Measurements from ENCODE around the gene LAMTOR3. TPM values are rescaled to one million over a fixed set of nuclear protein-coding genes. Genes with fewer than 3 reads are reported as not detected.

The LAMTOR3 gene
- total and polyA plus RNA-seq, 9 of the 15 experiments (the other 6 are each of a cell fraction or from before 2014, with no cell fraction given): 17.9 to 146 (median 59.4) TPM

DNA sequence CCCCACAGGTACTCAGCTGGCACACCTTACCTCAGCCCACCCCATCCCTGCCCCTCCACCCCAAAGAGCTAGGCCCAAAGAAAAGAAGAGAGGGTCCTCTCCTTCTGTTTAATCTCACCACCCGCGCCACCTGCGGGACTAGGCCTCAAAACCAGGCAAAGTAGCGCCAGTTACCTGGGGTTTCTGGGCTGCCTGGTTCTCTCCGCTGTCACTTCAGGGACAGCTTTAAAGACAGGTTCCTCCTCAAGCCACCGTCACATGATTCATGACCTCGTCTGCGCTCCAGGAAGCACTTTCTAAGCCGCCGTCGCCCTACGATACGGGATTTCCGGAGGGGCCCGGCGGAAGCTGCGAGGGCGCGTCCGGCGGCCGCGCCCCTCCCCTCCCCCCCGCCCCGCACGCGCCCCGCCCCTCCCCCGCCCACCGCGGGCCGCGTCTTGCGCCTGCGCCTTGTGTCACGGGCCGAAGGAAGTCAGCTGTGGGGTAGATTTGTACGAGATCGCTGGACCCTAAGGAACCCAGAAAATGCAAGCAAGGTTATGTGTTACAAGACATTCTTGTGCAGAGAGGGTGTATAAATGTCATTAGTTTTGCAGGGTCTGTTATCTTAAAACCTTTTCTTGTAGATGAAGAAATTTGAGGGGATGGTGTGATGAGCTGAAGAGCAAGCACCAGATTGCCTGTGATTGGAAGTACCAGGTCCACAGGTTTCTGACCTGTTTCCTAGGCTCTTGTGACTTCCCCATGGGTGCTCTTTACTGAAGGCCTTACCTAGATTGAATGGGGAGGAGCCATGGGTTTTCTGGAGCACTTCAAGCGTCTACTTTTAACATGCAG is at the start of gene LAMTOR3 (continued):
- TF ChIP-seq MYC (IDR thresholded peaks at IDR 0.05; ENCODE audit: low read depth, low read length) (peak; percentile 31; the same call in 1 of the 2 replicates), MYC (CRISPR knock-in tag; IDR thresholded peaks at IDR 0.05; ENCODE audit: borderline replicate concordance, low read depth) (no peak), ESRRA (IDR thresholded peaks at IDR 0.05; ENCODE audit: borderline replicate concordance, low read depth) (no peak), ZC3H4 (CRISPR knock-in tag; IDR thresholded peaks at IDR 0.05; ENCODE audit: borderline replicate concordance) (no peak), ZKSCAN1 (IDR thresholded peaks at IDR 0.05; ENCODE audit: low read depth, low read length) (no peak), ZBTB7A (IDR thresholded peaks at IDR 0.05; ENCODE audit: borderline replicate concordance, control insufficient read depth, low read depth, low read length) (peak; percentile 49; the same call in 1 of the 2 replicates), FOXP4 (CRISPR knock-in tag; IDR thresholded peaks at IDR 0.05; ENCODE audit: borderline replicate concordance) (no peak), ETV5 (CRISPR knock-in tag; IDR thresholded peaks at IDR 0.05; ENCODE audit: low read depth) (no peak), MBD2 (IDR thresholded peaks at IDR 0.05; ENCODE audit: borderline replicate concordance, low read depth) (peak; percentile 65; the same call in 1 of the 2 replicates), ZNF780A (CRISPR knock-in tag; IDR thresholded peaks at IDR 0.05) (no peak), CAMTA2 (CRISPR knock-in tag; conservative IDR thresholded peaks at IDR 0.05) (no peak), CC2D1A (IDR thresholded peaks at IDR 0.05) (0 out of 2 replicates have a peak, but pooled peaks have one; percentile 44), SMARCB1 (IDR thresholded peaks at IDR 0.05; ENCODE audit: insufficient read length, low read depth) (no peak), ZNF444 (CRISPR knock-in tag; IDR thresholded peaks at IDR 0.05) (no peak), MED1 (CRISPR knock-in tag; IDR thresholded peaks at IDR 0.05; ENCODE audit: borderline replicate concordance) (no peak), NR4A1 (CRISPR knock-in tag; IDR thresholded peaks at IDR 0.05) (no peak), NR4A1 (tag; IDR thresholded peaks at IDR 0.05) (no peak), TFAM (CRISPR knock-in tag; conservative IDR thresholded peaks at IDR 0.05) (no peak), BACH1 (tag; IDR thresholded peaks at IDR 0.05) (no peak)
- TF ChIP-seq, protein P1, sequence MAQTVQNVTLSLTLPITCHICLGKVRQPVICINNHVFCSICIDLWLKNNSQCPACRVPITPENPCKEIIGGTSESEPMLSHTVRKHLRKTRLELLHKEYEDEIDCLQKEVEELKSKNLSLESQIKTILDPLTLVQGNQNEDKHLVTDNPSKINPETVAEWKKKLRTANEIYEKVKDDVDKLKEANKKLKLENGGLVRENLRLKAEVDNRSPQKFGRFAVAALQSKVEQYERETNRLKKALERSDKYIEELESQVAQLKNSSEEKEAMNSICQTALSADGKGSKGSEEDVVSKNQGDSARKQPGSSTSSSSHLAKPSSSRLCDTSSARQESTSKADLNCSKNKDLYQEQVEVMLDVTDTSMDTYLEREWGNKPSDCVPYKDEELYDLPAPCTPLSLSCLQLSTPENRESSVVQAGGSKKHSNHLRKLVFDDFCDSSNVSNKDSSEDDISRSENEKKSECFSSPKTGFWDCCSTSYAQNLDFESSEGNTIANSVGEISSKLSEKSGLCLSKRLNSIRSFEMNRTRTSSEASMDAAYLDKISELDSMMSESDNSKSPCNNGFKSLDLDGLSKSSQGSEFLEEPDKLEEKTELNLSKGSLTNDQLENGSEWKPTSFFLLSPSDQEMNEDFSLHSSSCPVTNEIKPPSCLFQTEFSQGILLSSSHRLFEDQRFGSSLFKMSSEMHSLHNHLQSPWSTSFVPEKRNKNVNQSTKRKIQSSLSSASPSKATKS (CRISPR knock-in tag; IDR thresholded peaks at IDR 0.05): no peak
- TF ChIP-seq, protein P2, sequence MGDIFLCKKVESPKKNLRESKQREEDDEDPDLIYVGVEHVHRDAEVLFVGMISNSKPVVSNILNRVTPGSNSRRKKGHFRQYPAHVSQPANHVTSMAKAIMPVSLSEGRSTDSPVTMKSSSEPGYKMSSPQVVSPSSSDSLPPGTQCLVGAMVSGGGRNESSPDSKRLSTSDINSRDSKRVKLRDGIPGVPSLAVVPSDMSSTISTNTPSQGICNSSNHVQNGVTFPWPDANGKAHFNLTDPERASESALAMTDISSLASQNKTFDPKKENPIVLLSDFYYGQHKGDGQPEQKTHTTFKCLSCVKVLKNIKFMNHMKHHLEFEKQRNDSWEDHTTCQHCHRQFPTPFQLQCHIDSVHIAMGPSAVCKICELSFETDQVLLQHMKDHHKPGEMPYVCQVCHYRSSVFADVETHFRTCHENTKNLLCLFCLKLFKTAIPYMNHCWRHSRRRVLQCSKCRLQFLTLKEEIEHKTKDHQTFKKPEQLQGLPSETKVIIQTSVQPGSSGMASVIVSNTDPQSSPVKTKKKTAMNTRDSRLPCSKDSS (IDR thresholded peaks at IDR 0.05; ENCODE audit: low read depth, partially characterized antibody): no peak
- TF ChIP-seq, protein P3, sequence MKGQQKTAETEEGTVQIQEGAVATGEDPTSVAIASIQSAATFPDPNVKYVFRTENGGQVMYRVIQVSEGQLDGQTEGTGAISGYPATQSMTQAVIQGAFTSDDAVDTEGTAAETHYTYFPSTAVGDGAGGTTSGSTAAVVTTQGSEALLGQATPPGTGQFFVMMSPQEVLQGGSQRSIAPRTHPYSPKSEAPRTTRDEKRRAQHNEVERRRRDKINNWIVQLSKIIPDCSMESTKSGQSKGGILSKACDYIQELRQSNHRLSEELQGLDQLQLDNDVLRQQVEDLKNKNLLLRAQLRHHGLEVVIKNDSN (CRISPR knock-in tag; IDR thresholded peaks at IDR 0.05): peak; percentile 88
